ENCODE data around the gene SLC38A5.

SLC38A5 gene

DNA sequence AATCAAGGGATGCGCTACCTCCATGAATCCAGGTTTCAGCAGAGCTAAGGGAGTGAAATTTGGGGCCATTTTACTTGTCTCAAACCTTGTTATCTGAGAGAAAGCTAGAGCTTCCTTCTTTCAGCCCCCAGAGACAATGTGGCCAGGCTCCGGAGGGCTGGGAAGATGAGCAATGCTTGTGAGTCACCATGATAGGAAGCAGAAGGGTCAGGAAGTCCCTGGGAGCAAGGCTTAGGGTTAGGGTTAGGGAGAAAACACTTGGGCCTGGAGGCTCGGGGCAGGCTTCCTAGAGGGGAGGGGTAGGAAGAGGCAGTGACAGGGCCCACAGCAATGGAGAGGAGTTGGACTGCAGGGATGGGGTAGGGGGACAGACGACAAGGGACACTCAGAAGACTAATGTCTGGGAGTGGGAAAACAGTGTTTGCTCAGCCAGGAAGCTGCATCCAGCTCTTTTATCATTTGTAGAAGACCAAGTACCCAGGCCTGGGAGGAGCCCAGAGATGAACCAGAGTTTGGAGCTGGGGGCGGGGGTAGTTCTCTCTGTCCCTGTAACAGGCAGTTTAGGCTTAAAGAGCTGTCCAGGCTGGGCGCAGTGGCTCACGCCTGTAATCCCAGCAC lies 22.3 kb upstream of the SLC38A5 start:
- DNase-seq (ENCODE audit: low read depth in 2 of 2, low spot score in 1 of 2), result no peak

DNA sequence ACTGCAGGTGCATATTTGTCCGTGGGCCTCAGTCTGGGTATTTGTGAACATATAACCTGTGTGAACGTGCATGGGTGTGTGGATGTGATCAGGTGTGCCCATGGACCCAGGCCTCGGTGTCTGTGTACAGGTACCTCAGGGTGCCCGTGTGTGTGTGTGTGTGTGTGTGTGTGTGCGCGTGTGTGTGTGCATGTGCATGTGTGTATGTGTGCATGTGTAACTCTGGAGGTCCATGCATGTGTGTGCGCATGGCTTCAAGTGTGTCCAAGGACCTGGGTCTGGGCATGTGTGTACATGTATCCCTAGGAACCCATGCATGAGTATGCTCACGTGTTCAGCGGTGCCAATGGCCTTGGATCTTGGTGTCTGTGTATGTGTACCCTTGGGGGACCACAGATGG lies 21.7 kb upstream of the SLC38A5 start:
- no peak for DNase-seq (ENCODE audit: low read depth in 2 of 2, low spot score in 1 of 2)

DNA sequence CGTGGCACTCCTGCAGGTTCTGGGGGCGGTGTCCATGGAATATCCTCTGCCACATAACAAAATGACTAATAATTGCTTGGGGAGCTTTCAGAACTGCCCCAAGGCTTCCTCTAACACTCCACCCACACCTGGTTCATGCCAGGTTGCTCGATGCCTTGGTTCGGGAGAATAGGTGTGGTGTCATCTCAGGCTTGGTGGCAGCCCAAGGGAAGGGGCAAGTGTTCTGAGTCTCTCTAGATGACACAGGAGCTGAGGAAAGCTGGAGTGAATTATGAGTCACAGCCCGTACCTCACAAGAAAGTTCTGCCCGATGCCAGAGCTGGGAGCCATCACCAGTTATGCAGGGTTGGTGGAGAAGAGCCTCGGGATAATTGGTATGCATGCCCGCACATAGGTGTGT lies 20.6 kb upstream of the SLC38A5 start:
- DNase-seq (ENCODE audit: low read depth in 2 of 2, low spot score in 1 of 2), result no peak

DNA sequence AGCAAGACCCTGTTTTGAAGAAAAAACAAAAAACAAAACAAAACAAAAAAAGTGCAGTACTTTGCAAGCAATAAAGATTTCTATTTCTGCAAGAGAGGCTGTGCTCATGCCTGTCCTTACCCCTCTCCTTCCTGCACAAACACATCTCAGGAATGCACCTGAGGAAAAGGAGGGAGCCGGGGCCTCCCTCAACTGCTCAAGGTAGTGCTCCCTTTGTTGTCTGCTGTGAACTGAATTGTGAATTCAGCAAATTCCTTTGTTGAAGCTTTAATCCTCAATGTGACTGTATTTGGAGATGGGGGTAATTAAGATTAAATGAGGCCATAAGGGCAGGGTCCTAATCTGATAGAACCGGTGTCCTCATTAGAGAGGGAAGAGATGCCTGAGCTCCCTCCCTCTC lies 19.8 kb upstream of the SLC38A5 start:
- DNase-seq (ENCODE audit: low read depth in 2 of 2, low spot score in 1 of 2), result no peak

DNA sequence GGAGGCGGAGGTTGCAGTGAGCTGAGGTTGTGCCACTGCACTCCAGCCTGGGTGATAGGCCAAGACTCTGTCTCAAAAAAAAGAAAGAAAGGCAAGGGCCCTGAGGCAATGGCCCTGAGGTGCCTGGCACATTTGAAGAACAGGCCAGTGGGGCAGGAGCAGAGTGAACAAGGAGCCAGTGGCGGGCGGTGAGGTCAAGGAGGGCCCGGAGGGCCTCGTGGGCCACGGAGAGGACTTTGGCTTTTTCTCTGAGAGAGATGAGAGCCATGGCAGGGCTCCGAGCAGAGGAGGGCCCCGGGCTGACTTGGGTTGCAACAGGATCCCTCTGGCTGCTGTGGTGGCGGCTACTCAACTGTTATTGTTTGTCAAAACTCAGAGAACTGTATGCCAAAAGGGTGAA lies 19.2 kb upstream of the SLC38A5 start:
- no peak for DNase-seq (ENCODE audit: low read depth in 2 of 2, low spot score in 1 of 2)

DNA sequence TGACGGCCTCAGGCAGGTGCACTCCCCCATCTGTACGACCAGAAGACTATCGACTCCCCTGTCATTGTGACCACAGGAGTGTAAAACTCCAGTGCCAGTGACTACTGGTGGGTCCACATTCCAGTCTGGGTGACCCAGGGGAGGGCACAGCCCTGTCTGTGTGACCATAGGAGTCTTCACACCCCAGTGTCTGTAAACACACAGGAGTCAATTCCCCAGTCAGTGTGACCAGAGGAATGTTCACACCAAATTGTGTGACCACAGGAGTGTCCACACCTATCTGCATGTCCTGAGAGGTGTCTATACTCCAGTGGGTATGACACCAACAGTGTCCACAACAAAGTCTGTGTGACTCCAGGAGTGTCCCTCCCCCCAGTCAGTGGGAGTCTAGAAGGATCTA lies 18.0 kb upstream of the SLC38A5 start:
- DNase-seq (ENCODE audit: low read depth in 2 of 2, low spot score in 1 of 2), result no peak

DNA sequence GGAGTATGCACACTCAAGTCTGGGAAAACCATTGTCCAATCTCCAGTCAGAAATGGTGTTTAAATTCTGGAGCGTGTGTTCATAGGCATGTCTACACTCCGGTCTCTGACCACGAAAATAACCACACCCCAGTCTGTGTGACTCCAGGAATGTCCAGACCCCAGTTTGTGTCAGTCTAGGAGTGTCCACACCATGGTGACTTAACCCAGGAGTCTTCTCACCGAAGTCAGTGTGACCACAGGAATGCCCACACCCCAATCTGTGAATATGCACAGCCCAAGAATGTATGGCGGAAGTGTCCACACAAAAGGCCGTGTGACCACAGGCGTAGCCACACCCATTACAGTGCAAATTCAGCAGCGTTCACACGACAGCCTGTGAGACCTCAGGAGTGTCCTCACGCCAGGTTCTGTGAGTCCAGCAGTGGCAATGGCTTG lies 17.3 kb upstream of the SLC38A5 start:
- DNase-seq (ENCODE audit: low read depth in 2 of 2, low spot score in 1 of 2), result no peak

DNA sequence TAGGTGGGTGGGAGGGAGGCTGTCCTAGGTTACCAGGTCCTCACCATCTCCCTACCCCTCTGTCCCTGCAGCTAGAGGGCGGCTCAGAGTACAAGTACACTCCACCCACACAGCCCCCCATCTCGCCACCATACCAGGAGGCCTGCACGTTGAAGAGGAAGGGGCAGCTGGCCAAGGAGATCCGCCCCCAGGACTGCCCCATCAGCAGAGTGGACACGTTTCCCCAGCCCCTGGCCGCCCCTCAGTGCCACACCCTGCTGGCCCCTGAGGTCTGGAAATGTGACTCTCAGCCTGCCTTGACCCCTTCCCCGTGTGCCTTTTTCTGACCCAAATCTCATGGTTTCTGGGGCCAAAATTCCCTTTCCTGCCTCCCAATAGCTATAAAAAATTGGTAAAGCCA lies 12.5 kb upstream of the SLC38A5 start:
- DNase-seq (ENCODE audit: low read depth in 2 of 2, low spot score in 1 of 2), result no peak

DNA sequence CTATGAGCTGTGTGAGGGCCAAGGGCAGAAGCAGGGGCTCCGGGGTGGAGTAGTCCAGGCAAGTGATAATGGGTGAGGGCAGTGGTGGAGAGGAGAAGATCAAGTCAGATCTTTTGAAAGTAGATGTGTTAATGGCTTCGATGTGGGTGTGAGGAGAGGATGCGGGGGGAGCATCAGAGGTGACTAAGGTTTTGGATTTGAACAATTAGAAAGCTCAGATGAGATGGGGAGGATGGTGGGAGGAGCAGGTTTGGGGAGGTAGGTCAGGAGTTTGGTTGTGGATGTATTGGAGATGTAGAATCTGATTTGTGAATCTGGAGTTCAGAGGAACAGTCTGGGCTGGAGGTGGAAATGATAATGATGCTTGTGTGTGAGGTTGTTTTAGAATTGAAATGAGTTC lies 10.5 kb upstream of the SLC38A5 start:
- DNase-seq (ENCODE audit: low read depth in 2 of 2, low spot score in 1 of 2), result no peak

DNA sequence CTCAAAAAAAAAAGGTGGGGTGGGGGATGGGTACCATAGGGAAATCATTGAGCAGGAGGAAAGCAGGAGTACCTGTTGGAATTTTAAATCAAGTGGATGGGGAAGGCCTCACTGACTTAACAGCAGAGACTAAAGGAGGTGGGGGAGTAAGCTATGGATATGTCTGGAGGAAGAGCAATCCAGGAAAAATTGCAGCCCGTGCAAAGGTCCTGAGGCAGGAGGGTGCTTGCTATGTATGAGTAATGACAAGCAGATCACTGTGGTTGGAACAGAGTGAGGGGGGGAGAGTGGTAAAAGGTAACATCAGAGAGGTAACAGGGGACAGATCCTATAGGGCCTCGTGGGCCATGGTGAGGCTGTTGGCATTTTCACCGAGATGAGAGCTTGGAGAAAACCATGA lies 10.1 kb upstream of the SLC38A5 start:
- DNase-seq (ENCODE audit: low read depth in 2 of 2, low spot score in 1 of 2), result no peak

DNA sequence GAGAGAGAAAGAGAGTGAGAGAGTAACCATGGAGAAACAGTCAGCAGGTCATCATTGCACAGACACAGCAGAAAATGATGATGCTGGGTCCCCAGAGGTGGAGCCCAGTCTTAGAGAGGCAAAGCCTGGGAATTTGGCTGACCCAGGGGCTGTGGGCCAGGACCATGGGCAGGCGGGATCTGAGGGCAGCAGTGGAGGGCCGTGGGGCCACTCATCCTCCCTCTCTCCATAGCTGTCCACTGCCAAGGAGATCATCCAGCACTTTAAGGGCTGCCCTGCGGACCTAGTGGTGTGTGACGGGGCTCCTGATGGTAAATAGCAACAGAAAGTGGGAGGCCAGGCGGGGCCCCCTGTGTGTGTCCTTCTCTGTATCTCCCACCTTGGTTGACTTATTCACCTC lies 8.7 kb upstream of the SLC38A5 start:
- DNase-seq (ENCODE audit: low read depth in 2 of 2, low spot score in 1 of 2), result no peak

DNA sequence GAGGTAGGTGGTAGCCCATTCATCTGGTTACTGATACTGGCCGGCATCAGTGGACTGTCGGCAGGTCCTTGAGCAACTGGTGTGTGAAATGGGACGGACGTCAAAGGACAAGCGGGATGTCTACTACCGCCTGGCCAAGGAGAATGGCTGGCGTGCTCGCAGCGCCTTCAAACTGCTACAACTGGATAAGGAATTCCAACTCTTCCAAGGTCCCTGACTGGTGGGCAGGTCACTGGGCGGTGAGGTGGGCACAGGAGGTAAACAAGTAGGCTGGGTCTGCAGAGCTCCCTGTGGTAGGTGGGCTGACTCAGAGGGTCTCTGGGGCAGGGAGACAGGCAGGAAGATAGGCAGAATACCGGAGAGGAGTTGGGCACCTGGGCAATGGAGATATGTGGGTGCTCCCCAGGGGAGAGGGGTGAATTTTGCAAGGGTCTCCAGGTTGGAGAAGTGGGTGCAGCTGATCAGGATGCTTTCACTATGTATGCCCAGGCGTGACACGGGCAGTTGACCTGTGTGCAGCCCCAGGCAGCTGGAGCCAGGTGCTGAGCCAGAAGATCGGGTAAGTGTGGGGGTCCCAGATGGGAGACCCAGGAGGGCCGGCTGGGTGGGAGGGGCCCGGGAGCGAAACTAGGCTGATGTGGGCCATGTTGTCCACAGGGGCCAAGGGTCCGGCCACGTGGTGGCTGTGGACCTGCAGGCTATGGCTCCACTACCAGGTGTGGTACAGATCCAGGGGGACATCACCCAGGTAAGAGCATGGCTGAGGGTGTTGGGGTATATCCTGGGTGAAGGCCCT lies 8.1 kb upstream of the SLC38A5 start:
- DNase-seq (ENCODE audit: low read depth in 2 of 2, low spot score in 1 of 2), result no peak

DNA sequence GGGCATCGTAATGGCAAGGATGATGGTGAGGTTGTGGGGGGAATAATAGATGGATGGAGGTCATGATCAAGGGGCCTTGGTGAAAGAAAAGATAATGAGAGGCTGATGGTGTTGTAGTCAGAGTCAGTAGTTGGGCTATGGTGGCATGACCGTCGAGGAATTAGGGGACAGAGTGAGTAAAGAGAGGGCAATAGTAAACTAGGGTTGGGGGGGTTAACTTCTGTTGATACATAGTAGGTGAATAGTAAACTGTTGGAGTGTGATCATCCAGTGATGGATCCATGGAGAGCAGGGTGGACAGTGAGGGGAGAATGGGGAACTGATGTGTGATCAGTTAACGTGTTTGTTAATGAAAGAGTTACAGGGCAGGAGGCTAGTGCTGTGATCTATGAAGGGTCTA lies 6.9 kb upstream of the SLC38A5 start:
- no peak for DNase-seq (ENCODE audit: low read depth in 2 of 2, low spot score in 1 of 2)

DNA sequence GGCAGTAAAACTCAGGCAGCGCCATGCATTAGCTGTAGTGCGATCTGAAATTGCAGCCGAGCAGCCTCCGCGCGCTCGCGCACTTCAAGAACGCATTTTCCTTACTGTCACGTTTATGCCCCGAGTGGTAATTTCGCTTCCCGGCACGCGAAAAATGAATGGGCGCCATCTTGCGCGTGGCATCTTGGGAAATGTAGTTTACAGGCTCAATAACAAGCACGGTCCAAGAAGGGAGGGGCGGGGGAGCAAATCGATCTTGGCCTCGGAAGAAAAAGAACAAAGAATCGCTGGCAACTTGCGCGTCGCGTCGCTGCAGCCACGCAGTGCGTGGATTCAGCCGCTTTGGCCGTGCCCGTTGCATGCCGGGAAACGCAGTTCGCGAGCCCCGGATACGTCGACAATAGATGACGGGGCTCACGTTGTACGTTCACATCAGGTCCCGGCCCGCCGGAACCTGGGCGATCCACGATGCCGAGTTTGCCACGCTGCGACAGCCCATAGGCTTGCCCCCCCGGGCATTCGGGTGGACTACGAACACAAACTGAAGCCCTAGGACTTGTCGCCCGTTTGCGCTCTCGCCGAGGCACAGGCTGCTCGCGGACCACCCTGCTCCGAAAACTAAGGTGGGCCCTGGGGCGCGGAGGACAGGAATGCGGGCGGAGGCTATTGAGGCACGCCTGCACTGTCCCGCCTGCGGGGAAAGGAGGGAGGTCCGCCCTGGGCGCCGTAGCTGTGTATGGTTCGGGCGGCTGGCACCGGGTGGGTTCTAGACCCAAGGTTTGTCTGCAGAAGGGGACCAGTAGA lies 5.9 kb upstream of the SLC38A5 start, which contains the start of gene FTSJ1:
FTSJ1 (plus strand) TSS at position 426 of the 804 bp plus-strand sequence. CDS start 1,849 bp downstream, outside the sequence.
- peak; percentile 59 to 72 for DNase-seq (ENCODE audit: low read depth in 2 of 2, low spot score in 1 of 2)

DNA sequence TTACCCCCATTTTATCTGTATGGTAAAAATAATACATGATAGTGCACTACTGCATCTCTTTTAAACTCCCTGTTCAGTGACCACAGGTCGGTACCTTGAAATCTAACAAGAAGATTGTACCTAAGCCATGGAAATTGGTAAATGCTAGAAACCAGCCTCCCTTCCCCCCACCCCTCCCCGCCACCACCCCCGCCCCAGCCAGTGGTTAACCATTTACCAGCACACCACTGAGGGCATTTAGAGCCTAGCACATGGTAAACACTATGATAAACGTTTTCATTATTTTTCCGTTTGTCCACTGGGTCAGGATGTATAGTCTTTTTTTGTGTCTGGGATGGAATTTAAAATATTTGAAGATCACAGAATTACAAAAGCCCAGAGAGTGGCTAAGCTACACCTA lies 5.2 kb upstream of the SLC38A5 start:
- DNase-seq (ENCODE audit: low read depth in 2 of 2, low spot score in 1 of 2), result no peak

DNA sequence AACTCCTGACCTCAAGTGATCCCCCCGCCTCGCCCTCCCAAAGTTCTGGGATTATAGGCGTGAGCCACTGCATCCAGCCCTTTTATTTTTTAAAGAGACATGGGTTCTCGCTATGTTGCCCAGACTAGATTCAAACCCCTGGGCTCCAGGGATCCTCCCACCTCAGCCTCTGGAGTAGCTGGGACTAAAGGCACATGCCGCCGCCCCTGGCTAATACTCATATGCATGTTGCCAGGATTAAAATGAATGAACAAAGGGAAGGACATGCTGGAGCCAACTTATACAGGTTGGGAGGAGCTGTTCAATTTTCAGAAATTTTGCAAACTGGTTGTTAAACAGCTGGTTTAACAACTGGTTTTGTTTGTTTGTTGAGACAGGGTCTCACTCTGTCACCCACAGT lies 4.5 kb upstream of the SLC38A5 start:
- DNase-seq (ENCODE audit: low read depth in 2 of 2, low spot score in 1 of 2), result no peak

DNA sequence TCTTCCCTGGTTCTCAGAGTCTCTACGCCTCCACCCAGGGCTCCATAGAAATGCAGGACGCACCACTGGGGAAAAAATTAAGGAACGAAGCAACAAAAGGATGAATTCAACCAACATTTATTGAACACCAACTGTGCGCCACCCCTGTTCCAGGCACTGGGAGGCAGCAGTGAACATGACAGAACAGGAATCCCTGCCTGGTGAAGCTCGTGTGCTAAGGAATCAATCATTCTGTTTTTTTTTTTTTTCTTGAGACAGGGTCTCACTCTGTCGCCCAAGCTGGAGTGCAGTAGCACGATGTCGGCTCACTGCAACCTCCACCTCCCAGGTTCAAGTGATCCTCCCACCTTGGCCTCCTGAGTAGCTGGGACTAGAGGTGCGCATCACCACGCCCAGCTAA lies 4.1 kb upstream of the SLC38A5 start:
- no peak for DNase-seq (ENCODE audit: low read depth in 2 of 2, low spot score in 1 of 2)

DNA sequence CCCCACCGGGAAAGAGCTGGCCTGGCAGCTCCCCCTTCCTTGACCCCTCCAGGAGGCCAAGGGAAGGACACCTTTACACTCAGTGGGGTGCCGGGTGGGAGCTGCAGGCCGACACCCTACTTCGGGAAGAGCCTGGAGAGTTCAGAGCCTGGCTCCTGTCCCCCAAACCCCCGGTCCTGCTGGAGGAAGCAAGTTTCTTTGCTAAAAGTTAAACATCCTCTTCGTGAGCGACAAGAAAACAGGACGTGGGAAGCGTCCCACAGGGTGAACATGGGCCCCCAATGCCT lies 3.6 kb upstream of the SLC38A5 start:
- no peak for DNase-seq (ENCODE audit: low read depth in 2 of 2, low spot score in 1 of 2)

DNA sequence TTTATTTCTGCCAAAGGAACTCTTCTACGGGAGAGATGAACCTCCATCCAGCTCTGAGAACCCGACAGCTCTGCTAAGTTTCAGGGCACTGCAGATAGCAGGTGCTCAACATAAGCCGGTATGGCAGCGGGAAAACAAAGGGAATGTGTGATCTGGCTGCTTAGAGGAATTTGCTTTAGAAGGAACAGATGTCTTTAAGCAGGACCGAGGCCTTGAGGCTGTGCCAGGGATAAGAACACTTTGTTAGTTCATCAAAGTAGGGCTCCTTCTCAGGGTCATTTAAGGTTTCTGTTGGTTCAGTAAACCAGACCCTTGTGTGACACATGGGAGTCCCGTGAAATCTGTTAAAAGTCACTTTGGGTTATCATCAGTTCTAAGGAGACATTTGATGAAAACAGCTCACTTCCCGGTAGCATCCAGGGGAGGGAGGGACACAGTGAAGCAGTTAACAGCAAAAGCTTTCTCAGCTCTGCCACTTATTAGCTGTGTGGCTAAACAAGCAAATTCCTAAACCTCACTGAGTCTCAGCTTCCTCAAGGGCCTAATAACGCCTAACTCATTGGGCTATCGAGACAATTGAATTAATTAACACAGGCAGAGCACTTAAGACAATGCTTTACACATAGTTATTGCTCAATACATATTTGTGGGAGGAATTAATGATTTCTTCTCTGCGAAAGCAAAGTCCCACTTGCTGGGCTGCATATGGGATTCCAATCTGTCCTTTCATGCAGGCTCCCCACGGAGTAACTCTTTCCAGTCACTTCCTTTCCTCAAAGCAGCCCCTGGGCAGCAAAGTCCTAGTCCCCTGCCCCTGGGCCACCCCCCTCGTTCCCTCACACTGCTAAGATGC lies 3.0 kb upstream of the SLC38A5 start:
- no peak for DNase-seq (ENCODE audit: low read depth in 2 of 2, low spot score in 1 of 2)

DNA sequence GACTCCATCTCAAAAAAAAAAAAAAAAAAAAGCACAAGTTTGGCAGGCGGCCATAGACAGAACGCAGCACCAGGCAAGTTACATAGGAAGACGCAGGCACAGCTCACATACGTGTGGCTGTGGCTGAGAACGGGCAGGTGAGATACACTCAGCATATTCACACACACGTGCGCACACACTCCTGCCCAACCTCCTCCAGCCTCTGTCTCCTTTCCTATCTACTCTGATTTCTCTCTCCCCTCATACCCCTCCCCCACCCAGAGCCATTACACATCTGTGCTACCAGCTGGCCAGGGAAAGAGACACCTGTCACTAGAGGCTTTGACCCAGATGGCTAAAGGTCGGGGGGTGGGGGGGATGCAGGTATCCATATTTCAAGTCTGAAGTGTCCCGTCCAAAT lies 2.2 kb upstream of the SLC38A5 start:
- no peak for DNase-seq (ENCODE audit: low read depth in 2 of 2, low spot score in 1 of 2)

DNA sequence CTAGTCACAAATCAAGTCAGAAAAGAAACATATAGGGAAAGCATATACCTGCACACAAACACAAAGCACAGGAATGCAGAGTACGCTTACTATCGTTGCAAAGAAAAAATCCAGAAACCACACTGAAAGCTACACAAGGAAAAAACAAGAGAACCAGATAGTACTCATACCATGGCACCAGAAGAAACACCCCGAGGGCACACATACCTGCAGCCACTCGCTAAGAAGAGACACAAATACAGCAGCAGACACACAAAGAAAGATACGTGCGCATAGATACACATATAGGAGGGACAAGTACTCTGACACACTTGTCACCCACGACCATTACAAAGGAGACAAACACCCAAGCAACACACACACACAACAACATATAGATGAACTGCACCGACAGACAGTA lies 1.4 kb upstream of the SLC38A5 start:
- DNase-seq (ENCODE audit: low read depth in 2 of 2, low spot score in 1 of 2), result no peak

DNA sequence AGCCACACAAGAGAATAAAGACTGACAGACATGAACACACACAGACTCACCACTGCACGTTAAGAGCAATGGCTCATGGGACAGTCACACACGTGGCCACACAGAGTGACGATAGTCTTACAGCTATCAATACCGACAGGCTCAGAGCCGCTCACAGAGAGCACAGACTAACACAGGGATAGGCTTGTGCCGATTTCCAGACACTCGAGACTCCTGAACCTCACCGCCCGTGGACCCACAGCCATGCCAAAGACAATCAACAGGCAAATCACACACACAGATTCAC lies 716 bp upstream of the SLC38A5 start:
- no peak for DNase-seq (ENCODE audit: low read depth in 2 of 2, low spot score in 1 of 2)
